NB4 (cell line): Measurements from ENCODE around the gene CD27.

Source experiments
- DNase-seq: peaks from one replicate; pipeline ENCODE4 v3.0.0; 2010; ENCODE audit warnings: low read depth
- H3K4me3 ChIP-seq: one replicate; pipeline ENCODE4 v1.5.1; 2011; ENCODE audit warnings: mild to moderate bottlenecking, low read depth, low read length, moderate library complexity
- MYC ChIP-seq: IDR thresholded peaks from 2 replicates; pipeline ENCODE4 v1.6.1; 2011; ENCODE audit warnings: low read depth, low read length
- POLR2A ChIP-seq: IDR thresholded peaks from 2 replicates; pipeline ENCODE4 v1.6.1; 2011; ENCODE audit warnings: mild to moderate bottlenecking; ENCODE audit not compliant: insufficient read length; ENCODE audit errors: extremely low read depth
- TF ChIP-seq, protein P1 (sequence below): IDR thresholded peaks from one replicate; pipeline ENCODE4 v1.5.1; 2012; ENCODE audit warnings: low read depth, low read length
- TF ChIP-seq, protein P2 (sequence below): IDR thresholded peaks from 2 replicates; pipeline ENCODE4 v1.6.1; 2011; ENCODE audit warnings: low read depth, low read length

CD27 gene

GRCh38 chr12:6451348-6452244 lies 6.8 kb downstream of the CD27 start, which contains the start of gene TAPBPL:
Gene TAPBPL (plus strand): TSS chr12:6452042. CDS start chr12:6452249, 207 bp downstream.
- peak; percentile 79 for DNase-seq
- TF ChIP-seq MYC (peak; percentile 66), POLR2A (peak; percentile 67)
- TF ChIP-seq, protein P1, sequence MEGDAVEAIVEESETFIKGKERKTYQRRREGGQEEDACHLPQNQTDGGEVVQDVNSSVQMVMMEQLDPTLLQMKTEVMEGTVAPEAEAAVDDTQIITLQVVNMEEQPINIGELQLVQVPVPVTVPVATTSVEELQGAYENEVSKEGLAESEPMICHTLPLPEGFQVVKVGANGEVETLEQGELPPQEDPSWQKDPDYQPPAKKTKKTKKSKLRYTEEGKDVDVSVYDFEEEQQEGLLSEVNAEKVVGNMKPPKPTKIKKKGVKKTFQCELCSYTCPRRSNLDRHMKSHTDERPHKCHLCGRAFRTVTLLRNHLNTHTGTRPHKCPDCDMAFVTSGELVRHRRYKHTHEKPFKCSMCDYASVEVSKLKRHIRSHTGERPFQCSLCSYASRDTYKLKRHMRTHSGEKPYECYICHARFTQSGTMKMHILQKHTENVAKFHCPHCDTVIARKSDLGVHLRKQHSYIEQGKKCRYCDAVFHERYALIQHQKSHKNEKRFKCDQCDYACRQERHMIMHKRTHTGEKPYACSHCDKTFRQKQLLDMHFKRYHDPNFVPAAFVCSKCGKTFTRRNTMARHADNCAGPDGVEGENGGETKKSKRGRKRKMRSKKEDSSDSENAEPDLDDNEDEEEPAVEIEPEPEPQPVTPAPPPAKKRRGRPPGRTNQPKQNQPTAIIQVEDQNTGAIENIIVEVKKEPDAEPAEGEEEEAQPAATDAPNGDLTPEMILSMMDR: no peak
- TF ChIP-seq, protein P2, sequence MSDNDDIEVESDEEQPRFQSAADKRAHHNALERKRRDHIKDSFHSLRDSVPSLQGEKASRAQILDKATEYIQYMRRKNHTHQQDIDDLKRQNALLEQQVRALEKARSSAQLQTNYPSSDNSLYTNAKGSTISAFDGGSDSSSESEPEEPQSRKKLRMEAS: peak; percentile 84
- peak within 1 kb of the TSS; percentile 83 for H3K4me3 ChIP-seq

DNA sequence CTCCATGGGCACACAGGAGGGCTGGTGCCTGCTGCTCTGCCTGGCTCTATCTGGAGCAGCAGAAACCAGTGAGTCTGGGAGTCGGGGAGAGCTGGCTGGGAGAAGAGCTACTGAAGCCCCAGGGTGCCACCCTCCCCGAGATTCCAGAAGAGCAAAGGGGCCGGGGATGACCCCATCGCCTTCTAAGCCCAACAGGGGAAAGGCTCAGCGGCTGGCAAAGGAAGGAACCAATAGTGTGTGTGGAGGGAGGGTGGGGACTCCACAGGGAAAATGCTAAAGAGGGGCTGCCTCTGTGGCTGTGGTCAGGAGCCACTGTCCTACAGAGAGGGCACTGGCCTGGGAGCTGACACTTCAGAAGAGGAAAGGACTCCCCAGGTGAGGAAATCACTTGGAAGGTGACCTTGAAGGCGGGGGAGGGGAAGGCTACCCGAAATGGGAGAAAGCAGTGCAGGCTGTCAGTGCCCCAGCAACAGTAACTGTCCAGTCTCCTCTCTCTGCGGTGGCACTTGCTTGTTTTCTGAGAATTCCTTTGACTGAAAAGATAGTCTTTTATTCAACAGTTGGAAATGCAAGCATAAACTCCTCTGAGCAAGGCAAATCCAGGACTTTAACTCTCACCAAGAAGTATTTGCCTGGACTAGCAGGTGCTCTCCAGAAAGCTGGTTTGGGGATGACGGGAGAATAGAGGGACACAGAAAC lies 7.6 kb downstream of the CD27 start:
- TF ChIP-seq, protein P1: no peak
- peak; percentile 22 for TF ChIP-seq POLR2A
- peak overlapping the region; percentile 83 for H3K4me3 ChIP-seq
- DNase-seq: no peak

- H3K4me3 ChIP-seq: peak overlapping the region; percentile 83
- TF ChIP-seq, protein P2: no peak
- TF ChIP-seq, protein P1: no peak
- no peak for TF ChIP-seq POLR2A
- TF ChIP-seq MYC: no peak
- no peak for DNase-seq
Observed at GRCh38 chr12:6452944-6453630, 8.3 kb downstream of the CD27 start.

GRCh38 chr12:6457220-6457945 lies 12.6 kb downstream of the CD27 start:
- no peak for DNase-seq
- TF ChIP-seq, protein P1: no peak
- TF ChIP-seq, protein P2: no peak
- no peak for TF ChIP-seq POLR2A
- no peak for TF ChIP-seq MYC
- no peak overlapping the region for H3K4me3 ChIP-seq

GRCh38 chr12:6458281-6459003 lies 13.7 kb downstream of the CD27 start:
- TF ChIP-seq, protein P2: no peak
- TF ChIP-seq, protein P1: no peak
- H3K4me3 ChIP-seq: no peak overlapping the region
- no peak for DNase-seq
